HG03280 (cell line): Measurements from ENCODE around the gene SMARCA4.
A peak's percentile ranks its signal among the peaks of the same experiment; 100 is the strongest.
"Not testable (repeated sequence)": the region's sequence is repeated elsewhere in the genome, so short reads cannot be mapped to it uniquely, and the experiment has no call there.

Experiments used
- ATAC-seq: cut with Tn5 transposase; IDR thresholded peaks from one replicate; pipeline ENCODE4 v1.9.1; 2021; ENCODE audit warnings: mild to moderate bottlenecking, moderate library complexity; ENCODE audit not compliant: unreplicated experiment

SMARCA4 gene

GRCh38 chr19:11092181-11092538 lies 131.3 kb downstream of the SMARCA4 start:
- no peak for ATAC-seq

GRCh38 chr19:11093689-11094238 lies 132.9 kb downstream of the SMARCA4 start:
- ATAC-seq, result no peak

- no peak for ATAC-seq
Measured at GRCh38 chr19:11094520-11094894, 133.7 kb downstream of the SMARCA4 start.

GRCh38 chr19:11096210-11096841 lies 135.5 kb downstream of the SMARCA4 start:
- peak; percentile 46 for ATAC-seq

GRCh38 chr19:11097367-11097766 lies 136.5 kb downstream of the SMARCA4 start:
- not testable (repeated sequence) for ATAC-seq

DNA sequence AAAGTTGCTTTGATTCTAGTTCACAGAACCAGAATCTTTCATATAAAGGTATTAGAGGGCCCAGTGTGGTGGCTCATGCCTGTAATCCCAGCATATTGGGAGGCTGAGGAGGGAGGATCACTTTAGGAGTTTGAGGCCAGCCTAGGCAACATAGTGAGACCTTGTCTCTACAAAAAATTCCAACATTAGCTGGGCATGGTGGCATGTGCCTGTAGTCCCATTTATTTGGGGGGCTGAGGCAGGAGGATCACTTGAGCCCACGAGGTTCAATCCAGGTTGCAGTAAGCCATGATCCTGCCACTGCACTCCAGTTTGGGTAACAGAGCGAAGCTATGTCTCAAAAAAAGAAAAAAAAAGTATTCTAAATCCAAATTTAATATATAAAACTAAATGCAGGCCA lies 137.5 kb downstream of the SMARCA4 start:
- ATAC-seq, result no peak

- ATAC-seq, result no peak
Measured at GRCh38 chr19:11098861-11099260, 138.0 kb downstream of the SMARCA4 start.

- no peak for ATAC-seq
Measured at GRCh38 chr19:11100049-11100448, 139.2 kb downstream of the SMARCA4 start.

DNA sequence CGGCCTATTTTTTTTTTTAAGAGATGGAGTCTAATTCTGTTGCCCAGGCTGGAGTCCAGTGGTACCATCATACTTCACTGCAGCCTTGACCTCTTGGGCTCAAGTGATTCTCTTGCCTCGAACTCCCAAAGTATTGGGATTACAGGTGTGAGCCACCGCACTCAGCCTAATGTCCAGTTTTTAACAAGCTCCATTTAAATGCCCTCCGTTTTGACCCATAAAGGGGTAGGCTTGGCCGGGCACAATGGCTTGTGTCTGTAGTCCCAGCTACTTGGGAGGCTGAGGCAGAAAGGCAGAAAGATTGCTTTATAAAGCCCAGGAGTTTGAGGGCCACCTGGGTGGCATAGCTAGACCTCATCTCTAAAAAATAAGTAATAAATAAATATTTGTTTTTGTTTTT lies 140.2 kb downstream of the SMARCA4 start:
- no peak for ATAC-seq

DNA sequence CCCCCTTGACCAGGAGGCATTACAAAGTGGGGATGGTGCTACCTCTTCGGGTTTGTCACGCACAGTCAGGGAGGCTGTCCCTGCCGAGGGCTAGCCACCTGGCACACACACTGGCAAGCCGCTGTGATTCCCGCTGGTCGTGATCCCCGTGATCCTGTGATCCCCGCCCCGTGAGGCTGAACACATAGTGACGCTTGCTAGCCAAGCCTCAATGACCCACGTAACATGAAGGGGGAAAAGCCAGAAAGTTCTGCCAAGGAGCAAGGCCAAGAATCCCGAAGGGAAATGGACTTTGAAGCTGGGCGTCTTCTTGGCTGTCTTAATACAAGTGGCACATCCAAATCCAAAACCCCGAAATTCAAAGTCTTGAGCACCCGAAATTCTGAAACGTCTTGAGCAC lies 142.1 kb downstream of the SMARCA4 start:
- ATAC-seq, result no peak

GRCh38 chr19:11103667-11104066 lies 142.8 kb downstream of the SMARCA4 start:
- ATAC-seq, result not testable (repeated sequence)

- no peak for ATAC-seq
Measured at GRCh38 chr19:11105014-11105636, 144.3 kb downstream of the SMARCA4 start.

- ATAC-seq, result no peak
Measured at GRCh38 chr19:11106477-11106876, 145.6 kb downstream of the SMARCA4 start.

DNA sequence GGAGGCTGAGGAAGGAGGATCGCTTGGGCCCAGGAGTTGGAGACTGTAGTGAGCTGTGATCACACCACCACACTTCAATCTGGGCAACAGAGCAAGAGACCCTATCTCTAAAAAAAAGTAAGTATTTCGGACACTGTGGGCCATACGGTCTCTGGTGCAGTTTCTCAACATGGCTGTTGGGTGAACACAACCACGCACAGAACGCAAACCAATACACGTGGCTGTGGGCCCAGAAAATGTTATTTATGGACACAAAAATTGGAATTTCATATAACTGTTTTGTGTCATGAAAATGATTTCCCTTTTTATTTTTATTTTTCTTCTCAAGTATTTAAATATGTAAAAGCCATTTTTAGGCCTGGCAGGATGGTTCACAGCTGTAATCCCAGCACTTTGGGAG lies 147.9 kb downstream of the SMARCA4 start:
- ATAC-seq, result no peak

- ATAC-seq, result no peak
Measured at GRCh38 chr19:11111117-11111770, 150.4 kb downstream of the SMARCA4 start.

DNA sequence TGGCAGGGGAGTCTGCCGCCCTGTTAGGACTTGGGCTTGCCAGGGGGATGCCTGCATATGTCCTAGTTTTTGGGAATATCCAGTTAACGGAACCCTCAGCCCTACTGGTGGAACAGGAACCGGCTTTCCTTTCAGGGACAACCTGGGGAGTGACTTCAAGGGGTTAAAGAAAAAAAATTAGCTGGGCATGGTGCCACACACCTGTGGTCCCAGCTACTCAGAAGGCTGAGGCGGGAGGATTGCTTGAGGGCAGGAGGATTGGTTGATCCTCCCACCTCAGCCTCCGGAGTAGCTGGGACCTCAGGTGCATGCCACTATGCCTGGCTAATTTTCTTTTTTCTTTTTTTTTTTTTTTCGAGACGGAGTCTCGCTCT lies 150.9 kb downstream of the SMARCA4 start:
- ATAC-seq, result no peak
